Germinal center (tissue), 1 donor: Measurements from ENCODE around the gene LCP2.

ENCODE experiments used
- DNase-seq: peaks from one replicate; pipeline ENCODE4 v3.0.0; 2012; ENCODE audit warnings: mixed read lengths, low spot score

The LCP2 gene

GRCh38 chr5:170297589-170298462 lies at the start of gene LCP2:
Gene LCP2 (minus strand): TSS chr5:170297777. CDS start chr5:170297611, 166 bp downstream.
- peak; percentile 29 for DNase-seq

- no peak for DNase-seq
These were observed 49.5 kb upstream of the LCP2 start for GRCh38 chr5:170347022-170347567.

GRCh38 chr5:170345971-170346370 lies 48.4 kb upstream of the LCP2 start:
- DNase-seq = no peak

GRCh38 chr5:170343177-170343576 lies 45.6 kb upstream of the LCP2 start:
- DNase-seq = no peak

GRCh38 chr5:170342153-170342725 lies 44.7 kb upstream of the LCP2 start:
- DNase-seq = no peak

- DNase-seq = no peak
These were observed 44.0 kb upstream of the LCP2 start for GRCh38 chr5:170341545-170341944.

GRCh38 chr5:170339780-170340167 lies 42.2 kb upstream of the LCP2 start:
- no peak for DNase-seq

- peak; percentile 78 for DNase-seq
These were observed 41.6 kb upstream of the LCP2 start for GRCh38 chr5:170338933-170339779.

GRCh38 chr5:170338291-170338690 lies 40.7 kb upstream of the LCP2 start:
- DNase-seq = no peak

- DNase-seq = no peak
These were observed 39.6 kb upstream of the LCP2 start for GRCh38 chr5:170337045-170337733.

GRCh38 chr5:170336065-170336464 lies 38.5 kb upstream of the LCP2 start:
- no peak for DNase-seq

GRCh38 chr5:170334626-170335025 lies 37.0 kb upstream of the LCP2 start:
- no peak for DNase-seq

- DNase-seq = no peak
These were observed 35.8 kb upstream of the LCP2 start for GRCh38 chr5:170333161-170333910.

GRCh38 chr5:170332058-170332457 lies 34.5 kb upstream of the LCP2 start:
- DNase-seq = no peak

- peak; percentile 17 for DNase-seq
These were observed 33.0 kb upstream of the LCP2 start for GRCh38 chr5:170330568-170331054.

- DNase-seq = no peak
These were observed 31.9 kb upstream of the LCP2 start for GRCh38 chr5:170329524-170329923.

GRCh38 chr5:170327829-170328228 lies 30.3 kb upstream of the LCP2 start:
- DNase-seq = no peak

- DNase-seq = no peak
These were observed 29.6 kb upstream of the LCP2 start for GRCh38 chr5:170327168-170327567.

GRCh38 chr5:170319301-170319700 lies 21.7 kb upstream of the LCP2 start:
- DNase-seq = no peak

GRCh38 chr5:170317499-170317898 lies 19.9 kb upstream of the LCP2 start:
- no peak for DNase-seq

GRCh38 chr5:170316937-170317336 lies 19.4 kb upstream of the LCP2 start:
- no peak for DNase-seq
